ENCODE measurements around the gene COLGALT1. TPM values are rescaled to one million over a fixed set of nuclear protein-coding genes. Genes with fewer than 3 reads are reported as not detected.

COLGALT1 gene
- total and polyA plus RNA-seq, 2 experiments from 2014 or later, result 54.9 to 61.3 TPM

DNA sequence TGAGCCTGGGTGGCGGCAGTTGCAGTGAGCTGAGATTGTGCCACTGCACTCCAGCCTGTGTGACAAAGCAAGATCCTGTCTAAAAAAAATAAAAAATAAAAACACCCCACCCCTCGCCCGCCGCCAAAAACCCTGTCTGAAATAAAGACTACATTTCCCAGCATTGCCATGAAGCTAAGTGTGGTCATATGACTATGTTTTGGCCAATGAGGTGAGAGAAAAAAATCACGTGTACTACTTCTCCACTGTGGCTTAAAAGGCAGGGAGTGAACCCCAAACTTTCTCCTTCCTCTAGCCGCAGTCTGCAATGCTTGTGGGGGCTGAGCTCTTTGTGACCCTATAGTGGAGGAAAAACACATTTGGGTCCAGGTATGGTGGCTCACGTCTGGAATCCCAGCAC lies 54.9 kb downstream of the COLGALT1 start:
- Histone ChIP-seq H3K4me1 (ENCODE audit: insufficient read depth) (peaks cover 5% of the 10 kb centered on the region), H3K4me2 (no peak overlapping the region), H3K79me2 (no peaks in the 10 kb centered on the region), H3K27me3 (no peaks in the 10 kb centered on the region), H2AFZ (no peak overlapping the region), H3K27ac (no peak overlapping the region), H3K9me2 (replicated peaks; ENCODE audit: insufficient read depth) (no peaks in the 10 kb centered on the region), H3K9me3 (ENCODE audit: low read depth) (no peaks in the 10 kb centered on the region), H3K4me3 (no peak overlapping the region), H3K36me3 (replicated peaks; ENCODE audit: insufficient read depth, low read depth) (no peaks in the 10 kb centered on the region), H4K20me1 (ENCODE audit: insufficient read depth, poor library complexity, severe bottlenecking) (no peaks in the 10 kb centered on the region)
- WGBS (ENCODE audit: low lambda C conversion rate, missing lambda C conversion rate), result 89% methylated on average over 7 of the region's 7 CpGs
- DNase-seq (ENCODE audit: low spot score), result no peak
- no peak for TF ChIP-seq EZH2 (IDR thresholded peaks at IDR 0.05; ENCODE audit: borderline replicate concordance)
- TF ChIP-seq, protein P1, sequence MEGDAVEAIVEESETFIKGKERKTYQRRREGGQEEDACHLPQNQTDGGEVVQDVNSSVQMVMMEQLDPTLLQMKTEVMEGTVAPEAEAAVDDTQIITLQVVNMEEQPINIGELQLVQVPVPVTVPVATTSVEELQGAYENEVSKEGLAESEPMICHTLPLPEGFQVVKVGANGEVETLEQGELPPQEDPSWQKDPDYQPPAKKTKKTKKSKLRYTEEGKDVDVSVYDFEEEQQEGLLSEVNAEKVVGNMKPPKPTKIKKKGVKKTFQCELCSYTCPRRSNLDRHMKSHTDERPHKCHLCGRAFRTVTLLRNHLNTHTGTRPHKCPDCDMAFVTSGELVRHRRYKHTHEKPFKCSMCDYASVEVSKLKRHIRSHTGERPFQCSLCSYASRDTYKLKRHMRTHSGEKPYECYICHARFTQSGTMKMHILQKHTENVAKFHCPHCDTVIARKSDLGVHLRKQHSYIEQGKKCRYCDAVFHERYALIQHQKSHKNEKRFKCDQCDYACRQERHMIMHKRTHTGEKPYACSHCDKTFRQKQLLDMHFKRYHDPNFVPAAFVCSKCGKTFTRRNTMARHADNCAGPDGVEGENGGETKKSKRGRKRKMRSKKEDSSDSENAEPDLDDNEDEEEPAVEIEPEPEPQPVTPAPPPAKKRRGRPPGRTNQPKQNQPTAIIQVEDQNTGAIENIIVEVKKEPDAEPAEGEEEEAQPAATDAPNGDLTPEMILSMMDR (IDR thresholded peaks at IDR 0.05; ENCODE audit: poor library complexity), result no peak
- TF ChIP-seq EZH2phosphoT487 (IDR thresholded peaks at IDR 0.05; ENCODE audit: low read depth, severe bottlenecking, unreplicated experiment), result no peak

- WGBS (ENCODE audit: low lambda C conversion rate, missing lambda C conversion rate), result 91% methylated on average over 7 of the region's 7 CpGs
Observed at GRCh38 chr19:17611462-17612244, 56.2 kb downstream of the COLGALT1 start.

DNA sequence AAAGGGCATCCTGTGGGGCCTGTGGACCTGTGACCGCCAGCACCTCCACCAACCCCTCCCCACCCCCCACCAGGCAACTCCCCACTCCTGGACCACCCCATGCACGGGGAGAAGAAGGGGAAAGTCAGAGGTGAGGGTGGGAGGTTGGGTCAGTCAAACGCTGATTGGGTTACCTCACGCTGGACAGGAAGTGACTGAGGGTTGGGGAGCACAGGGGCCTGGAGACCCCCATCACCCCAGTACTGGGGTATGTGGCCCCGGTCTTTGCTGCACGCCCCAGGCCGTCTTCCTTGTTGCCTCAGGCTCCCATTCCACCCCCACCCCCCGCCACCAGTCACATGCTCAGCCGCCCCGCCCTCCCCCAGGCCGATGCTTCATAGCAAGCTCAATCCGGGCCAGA lies 59.0 kb downstream of the COLGALT1 start:
- Histone ChIP-seq H3K4me3 (no peak overlapping the region), H3K27me3 (no peaks in the 10 kb centered on the region), H2AFZ (no peak overlapping the region), H3K79me2 (no peaks in the 10 kb centered on the region), H4K20me1 (ENCODE audit: insufficient read depth, poor library complexity, severe bottlenecking) (no peaks in the 10 kb centered on the region), H3K36me3 (replicated peaks; ENCODE audit: insufficient read depth, low read depth) (no peaks in the 10 kb centered on the region), H3K9me2 (replicated peaks; ENCODE audit: insufficient read depth) (no peaks in the 10 kb centered on the region), H3K27ac (no peak overlapping the region), H3K9me3 (ENCODE audit: low read depth) (no peaks in the 10 kb centered on the region), H3K4me2 (no peak overlapping the region), H3K4me1 (ENCODE audit: insufficient read depth) (no peaks in the 10 kb centered on the region)
- no peak for DNase-seq (ENCODE audit: low spot score)
- 91% methylated on average over 9 of the region's 12 CpGs for WGBS (ENCODE audit: low lambda C conversion rate, missing lambda C conversion rate)
- TF ChIP-seq EZH2 (IDR thresholded peaks at IDR 0.05; ENCODE audit: borderline replicate concordance), result no peak
- TF ChIP-seq, protein P1 (IDR thresholded peaks at IDR 0.05; ENCODE audit: poor library complexity), result no peak

More at GRCh38 chr19:17611462-17612244, 56.2 kb downstream of the COLGALT1 start:
- no peaks in the 10 kb centered on the region for H3K36me3 ChIP-seq (replicated peaks; ENCODE audit: insufficient read depth, low read depth)
- H3K4me3 ChIP-seq, result no peak overlapping the region
- TF ChIP-seq EZH2 (IDR thresholded peaks at IDR 0.05; ENCODE audit: borderline replicate concordance) (no peak), EZH2phosphoT487 (IDR thresholded peaks at IDR 0.05; ENCODE audit: low read depth, severe bottlenecking, unreplicated experiment) (no peak)
- TF ChIP-seq, protein P1 (IDR thresholded peaks at IDR 0.05; ENCODE audit: poor library complexity), result no peak
- no peak overlapping the region for H3K4me2 ChIP-seq
- no peak overlapping the region for H2AFZ ChIP-seq
- H3K27ac ChIP-seq, result no peak overlapping the region
- no peaks in the 10 kb centered on the region for H3K4me1 ChIP-seq (ENCODE audit: insufficient read depth)
- H3K9me2 ChIP-seq (replicated peaks; ENCODE audit: insufficient read depth), result no peaks in the 10 kb centered on the region
- no peak for DNase-seq (ENCODE audit: low spot score)
- H3K9me3 ChIP-seq (ENCODE audit: low read depth), result no peaks in the 10 kb centered on the region
- H3K27me3 ChIP-seq, result no peaks in the 10 kb centered on the region
- no peaks in the 10 kb centered on the region for H3K79me2 ChIP-seq
- H4K20me1 ChIP-seq (ENCODE audit: insufficient read depth, poor library complexity, severe bottlenecking), result no peaks in the 10 kb centered on the region
